Measurements from ENCODE around the gene TSTD1.

The TSTD1 gene

DNA sequence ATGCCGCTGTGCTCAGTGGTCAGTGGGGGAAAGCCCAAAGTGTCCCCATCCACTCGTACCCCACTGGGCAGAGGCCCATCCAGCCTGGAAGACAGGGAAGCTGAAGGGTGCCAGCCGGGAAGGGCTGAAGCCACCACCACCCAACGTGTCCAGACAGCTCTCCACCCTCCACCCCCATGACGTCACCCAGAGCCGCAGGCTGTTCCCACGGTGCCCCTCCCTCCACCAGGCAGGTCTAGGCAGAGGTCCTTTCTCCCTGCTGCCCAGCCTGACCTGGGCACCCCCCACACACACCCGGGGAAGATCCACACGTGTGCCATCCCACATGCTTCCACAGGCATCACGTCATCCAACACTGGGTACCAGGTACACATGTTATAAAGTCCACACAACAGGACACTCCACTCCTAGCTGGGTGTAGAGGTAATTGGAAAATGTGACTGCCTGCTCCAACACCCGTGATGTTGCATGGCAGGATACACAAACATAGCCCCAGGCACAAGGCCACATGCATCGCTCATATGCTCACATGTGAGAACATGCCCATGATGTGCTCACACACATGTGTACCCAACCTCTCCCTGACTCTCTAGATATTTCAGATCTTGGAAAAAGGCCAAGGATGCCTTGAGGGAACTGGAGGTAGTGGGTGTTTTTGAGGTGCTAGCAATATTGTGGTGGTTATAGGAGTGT lies 36.1 kb upstream of the TSTD1 start:
- Histone ChIP-seq H3K36me3 (ENCODE audit: insufficient read depth, low read length) (no peaks in the 10 kb centered on the region), H2AFZ (ENCODE audit: low read length) (no peak overlapping the region), H3K4me2 (ENCODE audit: low read depth, low read length, poor library complexity, severe bottlenecking) (no peak overlapping the region), H3K79me2 (ENCODE audit: insufficient read depth, low read length) (no peaks in the 10 kb centered on the region), H3K4me1 (ENCODE audit: insufficient read depth, low read length, poor library complexity, severe bottlenecking) (peaks cover 34% of the 10 kb centered on the region), H3F3A (ENCODE audit: low read depth) (no peaks in the 10 kb centered on the region), H3K9ac (ENCODE audit: low read depth, low read length, poor library complexity, severe bottlenecking) (peak overlapping the region; percentile 36), H3K9me2 (replicated peaks; ENCODE audit: low read depth, low read length) (no peaks in the 10 kb centered on the region), H3K4me3 (ENCODE audit: low read length, poor library complexity, severe bottlenecking) (no peak overlapping the region), H3K27me3 (ENCODE audit: insufficient read depth, low read length, poor library complexity, severe bottlenecking) (no peaks in the 10 kb centered on the region), H3K9me3 (ENCODE audit: insufficient read depth, low read depth, low read length) (no peaks in the 10 kb centered on the region), H4K20me1 (ENCODE audit: insufficient read depth, low read length, poor library complexity, severe bottlenecking) (no peaks in the 10 kb centered on the region)
- no peak for TF ChIP-seq EZH2phosphoT487 (IDR thresholded peaks at IDR 0.05; ENCODE audit: borderline replicate concordance)
- TF ChIP-seq, protein P1, sequence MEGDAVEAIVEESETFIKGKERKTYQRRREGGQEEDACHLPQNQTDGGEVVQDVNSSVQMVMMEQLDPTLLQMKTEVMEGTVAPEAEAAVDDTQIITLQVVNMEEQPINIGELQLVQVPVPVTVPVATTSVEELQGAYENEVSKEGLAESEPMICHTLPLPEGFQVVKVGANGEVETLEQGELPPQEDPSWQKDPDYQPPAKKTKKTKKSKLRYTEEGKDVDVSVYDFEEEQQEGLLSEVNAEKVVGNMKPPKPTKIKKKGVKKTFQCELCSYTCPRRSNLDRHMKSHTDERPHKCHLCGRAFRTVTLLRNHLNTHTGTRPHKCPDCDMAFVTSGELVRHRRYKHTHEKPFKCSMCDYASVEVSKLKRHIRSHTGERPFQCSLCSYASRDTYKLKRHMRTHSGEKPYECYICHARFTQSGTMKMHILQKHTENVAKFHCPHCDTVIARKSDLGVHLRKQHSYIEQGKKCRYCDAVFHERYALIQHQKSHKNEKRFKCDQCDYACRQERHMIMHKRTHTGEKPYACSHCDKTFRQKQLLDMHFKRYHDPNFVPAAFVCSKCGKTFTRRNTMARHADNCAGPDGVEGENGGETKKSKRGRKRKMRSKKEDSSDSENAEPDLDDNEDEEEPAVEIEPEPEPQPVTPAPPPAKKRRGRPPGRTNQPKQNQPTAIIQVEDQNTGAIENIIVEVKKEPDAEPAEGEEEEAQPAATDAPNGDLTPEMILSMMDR (conservative IDR thresholded peaks at IDR 0.05; ENCODE audit: low read length) = no peak

DNA sequence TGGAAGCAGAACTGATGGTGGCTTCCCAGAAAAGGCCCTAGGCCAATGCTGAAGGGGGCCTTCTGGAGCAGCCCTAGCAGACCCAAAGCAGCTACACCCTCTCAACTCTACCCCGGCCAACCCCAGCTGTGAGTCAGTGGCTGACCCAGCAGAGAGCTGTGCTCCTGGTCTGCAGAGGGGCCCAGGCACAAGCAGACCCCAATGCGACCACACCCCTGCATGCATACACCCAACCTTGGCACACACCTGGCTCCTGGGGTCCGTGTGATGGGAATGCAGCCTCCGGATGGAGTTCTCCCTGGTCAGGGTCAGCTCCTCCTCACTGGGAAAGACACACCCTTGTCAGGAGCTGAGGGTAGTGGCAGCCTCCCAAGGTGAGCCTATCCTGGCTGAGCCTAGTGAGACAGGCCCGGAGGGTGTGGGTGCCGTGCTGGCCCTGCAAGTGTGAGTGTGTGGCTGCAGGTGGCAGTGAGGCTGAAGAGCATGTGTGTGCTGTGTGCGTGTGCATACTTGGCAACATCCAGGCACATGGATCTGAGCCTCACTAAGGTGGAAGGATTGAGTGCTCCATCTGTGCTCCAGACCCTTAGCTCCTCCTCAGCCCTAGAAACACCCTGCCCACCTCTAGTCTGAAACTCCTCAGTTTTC lies 34.8 kb upstream of the TSTD1 start:
- Histone ChIP-seq H3K9me3 (ENCODE audit: insufficient read depth, low read depth, low read length) (no peaks in the 10 kb centered on the region), H2AFZ (ENCODE audit: low read length) (peak overlapping the region; percentile 32; the same call in 1 of the 2 replicates), H4K20me1 (ENCODE audit: insufficient read depth, low read length, poor library complexity, severe bottlenecking) (no peaks in the 10 kb centered on the region), H3K27me3 (ENCODE audit: insufficient read depth, low read length, poor library complexity, severe bottlenecking) (no peaks in the 10 kb centered on the region), H3K4me2 (ENCODE audit: low read depth, low read length, poor library complexity, severe bottlenecking) (no peak overlapping the region), H3K79me2 (ENCODE audit: insufficient read depth, low read length) (peaks cover 9% of the 10 kb centered on the region), H3K9me2 (replicated peaks; ENCODE audit: low read depth, low read length) (no peaks in the 10 kb centered on the region), H3K9ac (ENCODE audit: low read depth, low read length, poor library complexity, severe bottlenecking) (peak overlapping the region; percentile 36), H3K36me3 (ENCODE audit: insufficient read depth, low read length) (no peaks in the 10 kb centered on the region), H3K4me3 (ENCODE audit: low read length, poor library complexity, severe bottlenecking) (no peak overlapping the region), H3K4me1 (ENCODE audit: insufficient read depth, low read length, poor library complexity, severe bottlenecking) (peaks cover 38% of the 10 kb centered on the region), H3F3A (ENCODE audit: low read depth) (0 out of 2 replicates have a peak, but pooled peaks cover 3% of the 10 kb centered on the region)
- TF ChIP-seq, protein P1 (conservative IDR thresholded peaks at IDR 0.05; ENCODE audit: low read length) = peak; percentile 40; the same call in 1 of the 2 replicates
- TF ChIP-seq EZH2phosphoT487 (IDR thresholded peaks at IDR 0.05; ENCODE audit: borderline replicate concordance) = no peak

DNA sequence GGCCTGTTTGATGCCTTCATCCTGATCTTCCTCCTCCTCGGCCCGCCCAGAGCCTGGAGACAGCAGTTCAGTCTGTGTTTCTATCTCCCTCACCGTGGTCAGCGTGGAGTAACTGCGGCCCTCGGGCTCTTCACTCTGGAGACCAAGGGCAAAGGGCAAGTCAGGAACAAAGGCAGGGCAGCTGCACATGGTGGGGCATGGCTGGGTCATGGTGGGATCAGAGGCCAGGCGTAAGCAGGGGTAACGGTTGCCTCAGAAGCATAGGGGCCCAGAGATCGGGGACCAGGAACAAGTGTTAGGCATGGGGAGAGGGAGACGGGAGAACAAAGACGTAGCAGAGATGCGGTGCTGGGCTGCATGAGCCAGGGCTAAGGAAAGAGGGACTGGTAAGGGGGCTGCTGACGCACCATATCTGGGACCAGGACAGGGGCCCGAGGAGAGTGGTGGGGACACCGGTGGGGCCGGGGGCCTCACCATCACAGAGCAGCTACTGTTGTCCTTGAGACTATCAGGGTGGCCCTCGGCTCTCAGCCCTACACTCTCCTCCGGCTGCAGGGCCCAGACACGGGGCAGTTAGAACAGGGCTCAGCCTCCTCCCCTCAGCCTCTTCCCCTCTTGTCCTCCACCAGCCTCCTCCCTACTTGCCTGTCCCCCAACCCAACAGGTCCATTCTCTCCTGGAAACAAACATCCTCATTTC lies 34.1 kb upstream of the TSTD1 start:
- Histone ChIP-seq H3F3A (ENCODE audit: low read depth) (0 out of 2 replicates have a peak, but pooled peaks cover 3% of the 10 kb centered on the region), H4K20me1 (ENCODE audit: insufficient read depth, low read length, poor library complexity, severe bottlenecking) (peaks cover 3% of the 10 kb centered on the region), H2AFZ (ENCODE audit: low read length) (no peak overlapping the region), H3K9me2 (replicated peaks; ENCODE audit: low read depth, low read length) (no peaks in the 10 kb centered on the region), H3K4me3 (ENCODE audit: low read length, poor library complexity, severe bottlenecking) (no peak overlapping the region), H3K27me3 (ENCODE audit: insufficient read depth, low read length, poor library complexity, severe bottlenecking) (no peaks in the 10 kb centered on the region), H3K79me2 (ENCODE audit: insufficient read depth, low read length) (peaks cover 16% of the 10 kb centered on the region), H3K36me3 (ENCODE audit: insufficient read depth, low read length) (no peaks in the 10 kb centered on the region), H3K4me2 (ENCODE audit: low read depth, low read length, poor library complexity, severe bottlenecking) (no peak overlapping the region), H3K9me3 (ENCODE audit: insufficient read depth, low read depth, low read length) (no peaks in the 10 kb centered on the region), H3K4me1 (ENCODE audit: insufficient read depth, low read length, poor library complexity, severe bottlenecking) (peaks cover 40% of the 10 kb centered on the region), H3K9ac (ENCODE audit: low read depth, low read length, poor library complexity, severe bottlenecking) (no peak overlapping the region)
- TF ChIP-seq, protein P1 (conservative IDR thresholded peaks at IDR 0.05; ENCODE audit: low read length) = no peak
